Spleen (tissue), 11 donors: ENCODE results near the gene PEX19. TPM values are rescaled to one million over a fixed set of nuclear protein-coding genes. Genes with fewer than 3 reads are reported as not detected.

ENCODE experiments used
- DNase-seq: peaks from one replicate; pipeline ENCODE4 v3.0.0-alpha.2; 2020
- H3K27ac ChIP-seq, 8 donors: fragments of 200-600 bp; sonication (generic) in 7 of 8; 1 replicate in 4 of 8; 2 replicates in 4 of 8; pipeline versions ENCODE4 v1.5.0 to v1.8.0; 2016 to 2021; ENCODE audit warnings: inconsistent platforms in 4 of 8, mild to moderate bottlenecking in 4 of 8, moderate library complexity in 1 of 8
- H3K27me3 ChIP-seq, 7 donors: fragments of 200-600 bp; sonication (generic) in 6 of 7; replicated peaks in 1 of 7; 1 replicate in 4 of 7; 2 replicates in 3 of 7; pipeline versions ENCODE4 v1.5.0 to v1.8.0; 2016 to 2021; ENCODE audit warnings: inconsistent platforms in 3 of 7, mild to moderate bottlenecking in 1 of 7
- H3K36me3 ChIP-seq, 6 donors: fragments of 200-600 bp; sonication (generic) in 5 of 6; 1 replicate in 4 of 6; 2 replicates in 2 of 6; pipeline versions ENCODE4 v1.5.0 to v1.8.0; 2016 to 2021; ENCODE audit warnings: inconsistent platforms in 2 of 6
- H3K4me1 ChIP-seq, 6 donors: fragments of 200-600 bp; sonication (generic) in 5 of 6; 1 replicate in 3 of 6; 2 replicates in 3 of 6; pipeline versions ENCODE4 v1.5.0 to v1.8.0; 2016 to 2021; ENCODE audit warnings: inconsistent platforms in 3 of 6
- H3K4me3 ChIP-seq, 8 donors: fragments of 200-600 bp; sonication (generic) in 7 of 8; 1 replicate in 4 of 8; 2 replicates in 4 of 8; pipeline versions ENCODE4 v1.5.0 to v1.8.0; 2016 to 2021; ENCODE audit warnings: inconsistent platforms in 4 of 8, mild to moderate bottlenecking in 4 of 8, moderate library complexity in 2 of 8
- H3K9me3 ChIP-seq, 8 donors: fragments of 200-600 bp; sonication (generic) in 7 of 8; 1 replicate in 4 of 8; 2 replicates in 4 of 8; pipeline versions ENCODE4 v1.5.0 to v1.8.0; 2016 to 2021; ENCODE audit warnings: inconsistent platforms in 4 of 8
- CTCF ChIP-seq, 11 experiments: fragments of 200-600 bp in 7 of 11; fragments of 450-650 bp in 4 of 11; sonication (generic) in 4 of 11; IDR thresholded peaks in 8 of 11; conservative IDR thresholded peaks in 3 of 11; 1 replicate in 7 of 11; 2 replicates in 4 of 11; pipeline versions ENCODE4 v1.4.0 to v1.8.0; 2016 to 2021; ENCODE audit warnings: antibody characterized with exemption in 11 of 11, inconsistent platforms in 4 of 11, mild to moderate bottlenecking in 1 of 11
- POLR2A ChIP-seq, 3 donors: fragments of 450-650 bp; IDR thresholded peaks; one replicate each; pipeline ENCODE4 v1.5.1; 2017; ENCODE audit warnings: antibody characterized with exemption in 3 of 3, mild to moderate bottlenecking in 1 of 3
- POLR2AphosphoS5 ChIP-seq, 3 donors: sonication (generic); formaldehyde crosslinking; IDR thresholded peaks; one replicate each; pipeline ENCODE4 v1.5.1; 2017; ENCODE audit warnings: antibody characterized with exemption in 3 of 3
- WGBS, 5 donors: extraction: QIAGEN DNeasy Blood & Tissue Kit in 3 of 5; methylation state at CpG; one replicate each; pipeline versions ENCODE4 v1.1.5 to v1.1.7; 2013 to 2018; 5-methylcytosine and 5-hydroxymethylcytosine counted together
- intact Hi-C: fragments of 100-400 bp; cut with DNase I; formaldehyde crosslinking; loops from one replicate; pipeline ENCODE4 v1.15.0; 2023; ENCODE audit warnings: low total_unique reads
- polyA plus RNA-seq, 3 donors: library from polyadenylated mRNA; stranded (reverse); fragments of 200-250 nt; gene quantifications; one replicate each; pipeline ENCODE4 v1.2.1, GENCODE V29; 2013
- total RNA-seq, 7 donors: library from RNA; depleted of rRNA in 3 of 7; stranded (reverse); fragments of >200 nt in 3 of 7; fragmentation: NEBNext Ultra II Directional in 4 of 7; extraction: Animal tissue kit (Norgen Biotek cat#: 25700) in 4 of 7; gene quantifications; one replicate each; pipeline versions ENCODE4 v1.1.0 to v1.2.1, GENCODE V29; 2016 to 2021
- donor health status: healthy with polysubstance abuse.
- donor health status: DM: no; HTN: no; CAD: no; lungs with moderate emphysema.
- donor health status: DM: no; HTN: no; CAD: no.
- donor health status: Bipolar disorder and iron deficiency.
- donor health status: healthy.
- donor health status: DM: no; HTN: no; CAD: no.
- donor health status: DM: yes; HTN: yes; CAD: no.

PEX19 gene
- total and polyA plus RNA-seq, 10 donors = 11.2 to 63.8 (median 49.0) TPM

GRCh38 chr1:160257411-160258015, 27.4 kb downstream of the PEX19 start:
- TF ChIP-seq POLR2AphosphoS5 (IDR thresholded peaks at IDR 0.05) = no peak
- TF ChIP-seq CTCF (IDR thresholded peaks at IDR 0.05 in 8 of 11, conservative IDR thresholded peaks at IDR 0.05 in 3 of 11) = no peak
- no peak for TF ChIP-seq POLR2A (IDR thresholded peaks at IDR 0.05)
- H3K4me3 ChIP-seq = no peak overlapping the region
- 94 to 99% (median 98%) methylated on average over 6 of the region's 6 CpGs for WGBS, 5 donors
- peaks cover 23 to 61% (median 54%) of the 10 kb centered on the region in 6 donors for H3K4me1 ChIP-seq
- H3K9me3 ChIP-seq = no peaks in the 10 kb centered on the region
- H3K27ac ChIP-seq = no peak overlapping the region
- H3K27me3 ChIP-seq = no peaks in the 10 kb centered on the region
- no peak for DNase-seq
- H3K36me3 ChIP-seq = peaks cover 0 to 50% (median 9%) of the 10 kb centered on the region in 6 donors
- intact Hi-C loops = loop anchor here (10.0 kb wide), 1 partner anchor 153 kb away; no protein-coding TSS in a partner anchor

- no peaks in the 10 kb centered on the region for H3K27me3 ChIP-seq
- peaks cover 0 to 51% (median 9%) of the 10 kb centered on the region in 6 donors for H3K36me3 ChIP-seq
- peak overlapping the region in 1 of 8 donors; percentile 8 for H3K27ac ChIP-seq
- WGBS, 5 donors = 33 to 58% (median 48%) methylated on average over 3 of the region's 3 CpGs
- H3K4me1 ChIP-seq = peaks cover 27 to 63% (median 52%) of the 10 kb centered on the region in 6 donors
- intact Hi-C loops = loop anchor here (10.0 kb wide), 1 partner anchor 152 kb away; no protein-coding TSS in a partner anchor
- no peak for TF ChIP-seq CTCF (IDR thresholded peaks at IDR 0.05 in 8 of 11, conservative IDR thresholded peaks at IDR 0.05 in 3 of 11)
- no peak for TF ChIP-seq POLR2A (IDR thresholded peaks at IDR 0.05)
- no peak for TF ChIP-seq POLR2AphosphoS5 (IDR thresholded peaks at IDR 0.05)
- H3K4me3 ChIP-seq = no peak overlapping the region
- H3K9me3 ChIP-seq = no peaks in the 10 kb centered on the region
- DNase-seq = no peak
Observed at GRCh38 chr1:160256396-160257046, 28.4 kb downstream of the PEX19 start.

GRCh38 chr1:160255781-160256300, 29.1 kb downstream of the PEX19 start:
- Histone ChIP-seq H3K27me3 (no peaks in the 10 kb centered on the region), H3K36me3 (peaks cover 0 to 56% (median 12%) of the 10 kb centered on the region in 6 donors), H3K4me3 (no peak overlapping the region), H3K4me1 (peaks cover 21 to 63% (median 45%) of the 10 kb centered on the region in 6 donors), H3K9me3 (no peaks in the 10 kb centered on the region), H3K27ac (no peak overlapping the region)
- 90 to 97% (median 91%) methylated on average over 4 of the region's 4 CpGs for WGBS, 5 donors
- intact Hi-C loops = loop anchor here (10.0 kb wide), 1 partner anchor 151 kb away; no protein-coding TSS in a partner anchor
- no peak for TF ChIP-seq POLR2AphosphoS5 (IDR thresholded peaks at IDR 0.05)
- no peak for TF ChIP-seq POLR2A (IDR thresholded peaks at IDR 0.05)
- no peak for TF ChIP-seq CTCF (IDR thresholded peaks at IDR 0.05 in 8 of 11, conservative IDR thresholded peaks at IDR 0.05 in 3 of 11)
- DNase-seq = no peak
